IPS DF 6.9 (cell line): Measurements from ENCODE around the gene AIPL1.

Experiments
- DNase-seq: peaks from one replicate; pipeline ENCODE4 v3.0.0-alpha.2; 2013; ENCODE audit warnings: low read depth, low spot score
- H3K27ac ChIP-seq: one replicate; pipeline ENCODE4 v1.5.1; 2013; ENCODE audit warnings: low read length, control low read depth
- H3K27me3 ChIP-seq: 2 replicates; pipeline ENCODE4 v1.6.1; 2013; ENCODE audit warnings: mild to moderate bottlenecking, low read length; ENCODE audit not compliant: control insufficient read depth, insufficient read depth
- H3K36me3 ChIP-seq: 2 replicates; pipeline ENCODE4 v1.6.1; 2013; ENCODE audit warnings: low read length; ENCODE audit not compliant: control insufficient read depth, insufficient read depth
- H3K4me1 ChIP-seq: 2 replicates; pipeline ENCODE4 v1.6.1; 2013; ENCODE audit warnings: low read length; ENCODE audit not compliant: control insufficient read depth, insufficient read depth
- H3K4me3 ChIP-seq: 2 replicates; pipeline ENCODE4 v1.5.1; 2013; ENCODE audit warnings: mild to moderate bottlenecking, low read length
- H3K9me3 ChIP-seq: 2 replicates; pipeline ENCODE4 v1.6.1; 2013; ENCODE audit warnings: low read length, inconsistent platforms; ENCODE audit not compliant: control insufficient read depth, insufficient read depth
- WGBS: extraction: QIAGEN DNeasy Blood & Tissue Kit; methylation state at CpG from one replicate; pipeline ENCODE4 v1.1.7; 2013; ENCODE audit warnings: mixed read lengths, missing lambda C conversion rate; ENCODE audit not compliant: insufficient read length, insufficient coverage; 5-methylcytosine and 5-hydroxymethylcytosine counted together

The AIPL1 gene

DNA sequence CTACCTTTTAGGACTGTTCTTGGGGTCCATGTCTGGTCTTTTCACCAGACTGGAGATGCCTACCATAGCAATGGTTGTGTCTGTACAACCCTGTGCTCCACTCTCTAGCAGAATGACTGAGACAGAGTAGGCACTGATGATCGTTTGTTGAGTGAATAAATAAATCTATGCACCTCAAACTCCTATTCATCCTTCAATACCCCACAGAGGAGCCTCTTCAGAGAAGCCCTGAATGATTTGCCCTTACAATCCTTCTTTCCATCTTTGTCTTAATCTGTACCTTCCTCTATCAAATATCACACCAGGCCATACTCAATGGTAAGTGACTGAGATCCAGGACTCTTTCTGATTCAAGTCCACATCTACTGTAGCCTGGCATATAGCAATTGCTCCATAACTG lies 32.6 kb upstream of the AIPL1 start:
- no peak for DNase-seq
- no peaks in the 10 kb centered on the region; the same call in 1 of the 2 replicates for H3K4me1 ChIP-seq
- H3K27ac ChIP-seq, result no peak overlapping the region
- no CpG with 5 or more reads among the region's 1 CpG for WGBS
- H3K4me3 ChIP-seq, result no peak overlapping the region
- no peaks in the 10 kb centered on the region for H3K9me3 ChIP-seq
- H3K27me3 ChIP-seq, result no peaks in the 10 kb centered on the region
- H3K36me3 ChIP-seq, result no peaks in the 10 kb centered on the region; the same call in 1 of the 2 replicates

GRCh38 chr17:6465206-6466003 lies 30.5 kb upstream of the AIPL1 start:
- H3K4me1 ChIP-seq, result peaks cover 8% of the 10 kb centered on the region; the same call in 1 of the 2 replicates
- no peak overlapping the region for H3K4me3 ChIP-seq
- no peaks in the 10 kb centered on the region for H3K27me3 ChIP-seq
- no CpG with 5 or more reads among the region's 19 CpGs for WGBS
- H3K9me3 ChIP-seq, result no peaks in the 10 kb centered on the region
- no peak overlapping the region for H3K27ac ChIP-seq
- DNase-seq, result no peak
- H3K36me3 ChIP-seq, result no peaks in the 10 kb centered on the region; the same call in 1 of the 2 replicates

- H3K4me3 ChIP-seq, result no peak overlapping the region
- H3K27me3 ChIP-seq, result no peaks in the 10 kb centered on the region
- H3K4me1 ChIP-seq, result peaks cover 8% of the 10 kb centered on the region; the same call in 1 of the 2 replicates
- DNase-seq, result no peak
- 100% methylated on average over 1 of the region's 14 CpGs for WGBS
- H3K27ac ChIP-seq, result no peak overlapping the region
- H3K9me3 ChIP-seq, result no peaks in the 10 kb centered on the region
- H3K36me3 ChIP-seq, result no peaks in the 10 kb centered on the region
These were observed 29.6 kb upstream of the AIPL1 start for GRCh38 chr17:6464446-6465041.

- WGBS, result no CpG with 5 or more reads among the region's 24 CpGs
- H3K4me3 ChIP-seq, result no peak overlapping the region
- no peaks in the 10 kb centered on the region for H3K27me3 ChIP-seq
- H3K27ac ChIP-seq, result no peak overlapping the region
- no peak for DNase-seq
- no peaks in the 10 kb centered on the region for H3K9me3 ChIP-seq
- peaks cover 9% of the 10 kb centered on the region; the same call in 1 of the 2 replicates for H3K4me1 ChIP-seq
- H3K36me3 ChIP-seq, result no peaks in the 10 kb centered on the region
These were observed 28.9 kb upstream of the AIPL1 start for GRCh38 chr17:6463616-6464445.

DNA sequence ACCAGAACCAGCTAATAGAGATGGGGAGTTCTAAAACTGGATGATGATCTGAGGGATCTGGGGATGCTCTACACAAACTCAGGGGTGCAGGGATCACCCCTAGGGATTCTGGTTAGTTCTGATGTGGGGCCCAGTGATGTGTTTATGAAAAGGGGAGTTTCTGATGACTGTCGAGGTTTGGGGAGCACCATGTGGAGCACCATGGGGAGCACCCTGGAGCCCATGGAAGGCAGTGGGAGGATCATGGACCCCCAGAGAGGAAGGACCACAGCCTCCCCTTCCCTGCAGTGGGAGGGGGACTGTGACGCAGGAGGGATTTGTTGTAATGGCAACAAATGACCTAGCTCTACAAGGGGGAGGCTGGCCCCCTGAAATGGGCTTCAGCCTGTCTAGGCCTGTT lies 27.8 kb upstream of the AIPL1 start:
- no CpG with 5 or more reads among the region's 2 CpGs for WGBS
- H3K9me3 ChIP-seq, result no peaks in the 10 kb centered on the region
- H3K4me3 ChIP-seq, result no peak overlapping the region
- H3K27ac ChIP-seq, result no peak overlapping the region
- no peaks in the 10 kb centered on the region for H3K36me3 ChIP-seq
- DNase-seq, result no peak
- peaks cover 11% of the 10 kb centered on the region for H3K4me1 ChIP-seq
- H3K27me3 ChIP-seq, result no peaks in the 10 kb centered on the region

- no peaks in the 10 kb centered on the region for H3K27me3 ChIP-seq
- no peaks in the 10 kb centered on the region for H3K9me3 ChIP-seq
- no CpG with 5 or more reads among the region's 10 CpGs for WGBS
- peaks cover 11% of the 10 kb centered on the region for H3K4me1 ChIP-seq
- no peak overlapping the region for H3K27ac ChIP-seq
- H3K4me3 ChIP-seq, result no peak overlapping the region
- no peak for DNase-seq
- H3K36me3 ChIP-seq, result no peaks in the 10 kb centered on the region
These were observed 27.0 kb upstream of the AIPL1 start for GRCh38 chr17:6461792-6462524.

DNA sequence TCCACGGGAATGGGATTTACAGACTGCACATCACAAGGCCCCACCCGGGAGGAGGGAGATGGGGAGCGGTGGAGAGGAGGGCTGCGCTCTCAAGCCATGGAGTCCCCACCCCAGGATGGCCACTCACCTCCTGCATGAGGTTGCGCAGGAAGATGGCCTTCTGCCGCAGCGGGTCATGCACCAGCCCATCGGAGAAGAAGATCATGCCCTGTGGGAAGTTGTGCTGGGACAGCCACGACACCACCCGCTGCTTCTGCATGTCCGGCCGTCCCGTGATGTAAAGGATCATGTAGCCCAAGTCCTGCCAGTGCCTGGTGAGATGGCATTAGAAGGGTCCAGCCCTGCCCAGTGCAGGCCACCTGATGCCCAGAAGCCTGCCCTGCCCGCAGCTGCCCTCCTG lies 26.3 kb upstream of the AIPL1 start:
- DNase-seq, result no peak
- WGBS, result no CpG with 5 or more reads among the region's 14 CpGs
- peaks cover 13% of the 10 kb centered on the region for H3K4me1 ChIP-seq
- no peaks in the 10 kb centered on the region for H3K9me3 ChIP-seq
- H3K36me3 ChIP-seq, result no peaks in the 10 kb centered on the region
- H3K27me3 ChIP-seq, result no peaks in the 10 kb centered on the region
- H3K4me3 ChIP-seq, result no peak overlapping the region
- H3K27ac ChIP-seq, result no peak overlapping the region

- H3K27me3 ChIP-seq, result no peaks in the 10 kb centered on the region
- no peak overlapping the region for H3K4me3 ChIP-seq
- no peaks in the 10 kb centered on the region for H3K36me3 ChIP-seq
- H3K27ac ChIP-seq, result no peak overlapping the region
- no CpG with 5 or more reads among the region's 9 CpGs for WGBS
- H3K9me3 ChIP-seq, result no peaks in the 10 kb centered on the region
- DNase-seq, result no peak
- H3K4me1 ChIP-seq, result peaks cover 13% of the 10 kb centered on the region
These were observed 25.7 kb upstream of the AIPL1 start for GRCh38 chr17:6460531-6461161.

DNA sequence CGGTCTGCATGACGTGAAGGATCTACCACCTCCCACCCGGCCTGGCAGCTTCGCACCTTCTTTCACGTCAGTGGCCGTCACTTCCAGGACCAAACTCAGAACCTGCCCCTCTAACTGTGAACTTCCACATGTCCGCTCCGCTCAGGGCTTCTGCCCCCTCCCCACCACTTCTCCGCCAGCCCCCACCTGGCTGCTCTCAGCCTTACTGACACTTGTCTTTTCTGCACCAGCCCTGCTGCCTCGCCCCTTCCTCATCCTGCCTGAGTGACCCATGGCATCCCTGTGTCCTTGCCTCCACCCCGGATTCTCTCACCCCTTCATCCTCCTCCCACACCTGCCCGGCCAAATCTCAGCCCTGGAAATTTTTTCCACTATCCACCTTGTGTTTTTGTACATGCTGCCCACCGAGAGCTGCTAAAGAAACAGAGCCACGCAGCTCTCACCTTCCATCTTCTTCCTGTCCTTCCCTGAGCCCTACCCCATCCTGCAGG lies 23.6 kb upstream of the AIPL1 start:
- no CpG with 5 or more reads among the region's 14 CpGs for WGBS
- H3K36me3 ChIP-seq, result no peaks in the 10 kb centered on the region
- no peak overlapping the region for H3K27ac ChIP-seq
- H3K4me1 ChIP-seq, result peaks cover 16% of the 10 kb centered on the region
- H3K9me3 ChIP-seq, result no peaks in the 10 kb centered on the region
- no peak overlapping the region for H3K4me3 ChIP-seq
- H3K27me3 ChIP-seq, result no peaks in the 10 kb centered on the region
- no peak for DNase-seq
